ENCODE results near the gene EXOG.

DNA sequence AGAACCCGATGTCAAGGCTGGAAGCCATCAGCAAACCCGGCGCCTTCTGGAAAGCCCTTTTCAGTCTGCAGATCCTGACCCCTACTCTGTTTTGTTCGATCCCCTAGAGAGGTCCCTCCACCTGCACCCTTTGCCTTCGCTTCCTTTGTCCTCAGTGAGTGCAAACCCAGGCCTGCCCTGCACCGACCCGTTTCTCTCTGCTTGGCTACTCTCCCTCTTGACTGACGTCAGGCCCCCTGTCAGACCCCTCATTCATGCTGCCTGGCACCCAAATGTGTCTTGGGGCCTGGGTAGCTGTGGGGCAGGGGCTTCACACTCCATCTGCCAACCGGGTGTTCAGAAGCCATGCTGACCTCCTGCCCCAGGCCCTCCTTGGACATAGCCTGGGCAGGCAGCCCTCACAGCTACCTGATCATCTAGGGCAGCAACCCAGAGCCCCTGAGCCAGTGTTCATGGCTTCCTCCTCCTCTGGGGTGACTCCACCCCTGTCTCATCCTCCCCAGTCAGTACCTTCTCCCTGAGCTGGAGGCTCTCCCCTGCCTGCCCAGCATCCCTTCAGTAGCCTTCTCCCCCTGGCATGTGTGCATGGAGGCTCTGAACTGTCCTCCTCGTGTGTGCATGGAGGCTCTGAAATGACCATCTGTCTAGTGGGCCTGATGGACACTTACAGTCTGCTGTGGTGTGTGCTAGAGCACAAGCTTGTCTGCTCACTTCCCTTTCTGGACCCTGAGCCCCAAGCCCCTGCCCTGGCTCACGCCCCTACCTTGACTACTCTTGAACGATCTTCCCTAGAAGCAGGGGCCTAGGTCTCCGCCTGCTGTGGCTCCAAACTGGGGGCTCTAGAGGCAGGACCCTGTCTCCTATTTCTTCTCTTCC, 69.4 kb downstream of the EXOG start:
- TF ChIP-seq, protein P1, sequence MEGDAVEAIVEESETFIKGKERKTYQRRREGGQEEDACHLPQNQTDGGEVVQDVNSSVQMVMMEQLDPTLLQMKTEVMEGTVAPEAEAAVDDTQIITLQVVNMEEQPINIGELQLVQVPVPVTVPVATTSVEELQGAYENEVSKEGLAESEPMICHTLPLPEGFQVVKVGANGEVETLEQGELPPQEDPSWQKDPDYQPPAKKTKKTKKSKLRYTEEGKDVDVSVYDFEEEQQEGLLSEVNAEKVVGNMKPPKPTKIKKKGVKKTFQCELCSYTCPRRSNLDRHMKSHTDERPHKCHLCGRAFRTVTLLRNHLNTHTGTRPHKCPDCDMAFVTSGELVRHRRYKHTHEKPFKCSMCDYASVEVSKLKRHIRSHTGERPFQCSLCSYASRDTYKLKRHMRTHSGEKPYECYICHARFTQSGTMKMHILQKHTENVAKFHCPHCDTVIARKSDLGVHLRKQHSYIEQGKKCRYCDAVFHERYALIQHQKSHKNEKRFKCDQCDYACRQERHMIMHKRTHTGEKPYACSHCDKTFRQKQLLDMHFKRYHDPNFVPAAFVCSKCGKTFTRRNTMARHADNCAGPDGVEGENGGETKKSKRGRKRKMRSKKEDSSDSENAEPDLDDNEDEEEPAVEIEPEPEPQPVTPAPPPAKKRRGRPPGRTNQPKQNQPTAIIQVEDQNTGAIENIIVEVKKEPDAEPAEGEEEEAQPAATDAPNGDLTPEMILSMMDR (IDR thresholded peaks at IDR 0.05), result no peak
- no peak for TF ChIP-seq POLR2AphosphoS5 (IDR thresholded peaks at IDR 0.05)
- TF ChIP-seq POLR2A (IDR thresholded peaks at IDR 0.05; ENCODE audit: low read depth), result no peak
